Central memory CD4-positive, alpha-beta T cell (primary cell): ENCODE data around the gene DLX1.
"Not testable (repeated sequence)": the region's sequence is repeated elsewhere in the genome, so short reads cannot be mapped to it uniquely, and the experiment has no call there.

Experiments used
- DNase-seq: peaks from one replicate; pipeline ENCODE4 v3.0.0; 2022
- total RNA-seq, 3 experiments: gene quantifications; one replicate each; lab custom pipeline; 2026; lab: John Stamatoyannopoulos, UW

DLX1 gene
- total RNA-seq: 0 reads per million in 3 experiments

DNA sequence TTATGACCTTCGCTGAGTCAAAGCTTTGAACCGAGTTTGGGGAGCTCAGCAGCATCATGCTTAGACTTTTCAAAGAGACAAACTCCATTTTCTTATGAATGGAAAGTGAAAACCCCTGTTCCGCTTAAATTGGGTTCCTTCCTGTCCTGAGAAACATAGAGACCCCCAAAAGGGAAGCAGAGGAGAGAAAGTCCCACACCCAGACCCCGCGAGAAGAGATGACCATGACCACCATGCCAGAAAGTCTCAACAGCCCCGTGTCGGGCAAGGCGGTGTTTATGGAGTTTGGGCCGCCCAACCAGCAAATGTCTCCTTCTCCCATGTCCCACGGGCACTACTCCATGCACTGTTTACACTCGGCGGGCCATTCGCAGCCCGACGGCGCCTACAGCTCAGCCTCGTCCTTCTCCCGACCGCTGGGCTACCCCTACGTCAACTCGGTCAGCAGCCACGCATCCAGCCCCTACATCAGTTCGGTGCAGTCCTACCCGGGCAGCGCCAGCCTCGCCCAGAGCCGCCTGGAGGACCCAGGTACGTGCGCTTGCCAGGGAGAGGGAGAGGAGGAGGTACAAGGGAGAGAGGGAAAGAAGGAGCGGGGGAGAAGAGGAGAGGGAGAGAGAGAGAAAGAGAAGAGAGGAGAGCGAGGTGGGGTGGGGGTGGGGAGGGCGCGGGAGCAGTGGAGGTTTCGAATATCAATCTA lies at the start of gene DLX1:
Gene DLX1, plus strand, starts transcription at position 48 of the 700 bp plus-strand sequence. Its CDS starts 171 bp downstream, at position 219.
- DNase-seq: no peak

DNA sequence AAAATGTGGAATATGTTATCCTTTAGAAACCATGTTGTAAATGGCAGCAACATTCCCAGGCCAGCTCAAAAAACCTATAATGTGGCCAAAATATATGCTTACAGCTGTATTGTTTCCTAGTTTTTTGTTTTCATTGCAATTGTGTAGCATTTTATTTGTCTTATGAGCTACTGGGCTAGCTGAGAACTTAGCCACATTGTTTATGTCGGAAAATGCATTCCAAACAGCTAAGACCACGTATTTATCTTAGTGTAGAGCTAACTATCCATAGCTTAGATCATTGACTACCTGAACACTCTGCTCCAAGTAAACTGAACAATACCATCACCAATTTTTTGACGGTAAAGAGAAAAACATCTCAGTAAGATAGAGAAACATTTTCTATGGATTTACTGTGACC lies 47.2 kb upstream of the DLX1 start:
- no peak for DNase-seq

DNA sequence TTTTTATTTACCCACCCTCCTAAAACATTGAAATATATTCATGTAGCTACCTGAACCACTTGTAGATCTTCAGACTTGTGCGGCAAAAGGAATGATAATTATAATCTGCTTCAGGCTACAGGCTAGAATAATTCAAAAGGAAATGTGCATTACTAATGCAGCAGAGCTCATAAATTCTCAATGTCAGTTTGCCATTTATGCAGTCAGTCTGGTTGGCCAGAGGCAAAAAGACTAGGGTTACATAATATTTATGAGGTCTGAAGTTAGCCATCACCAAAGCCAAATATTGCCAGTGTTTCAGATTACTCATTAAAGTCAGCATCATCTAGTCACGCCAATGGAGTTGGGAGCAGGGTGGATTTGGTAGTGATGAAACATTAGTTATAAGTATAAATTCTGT lies 46.7 kb upstream of the DLX1 start:
- DNase-seq: no peak

DNA sequence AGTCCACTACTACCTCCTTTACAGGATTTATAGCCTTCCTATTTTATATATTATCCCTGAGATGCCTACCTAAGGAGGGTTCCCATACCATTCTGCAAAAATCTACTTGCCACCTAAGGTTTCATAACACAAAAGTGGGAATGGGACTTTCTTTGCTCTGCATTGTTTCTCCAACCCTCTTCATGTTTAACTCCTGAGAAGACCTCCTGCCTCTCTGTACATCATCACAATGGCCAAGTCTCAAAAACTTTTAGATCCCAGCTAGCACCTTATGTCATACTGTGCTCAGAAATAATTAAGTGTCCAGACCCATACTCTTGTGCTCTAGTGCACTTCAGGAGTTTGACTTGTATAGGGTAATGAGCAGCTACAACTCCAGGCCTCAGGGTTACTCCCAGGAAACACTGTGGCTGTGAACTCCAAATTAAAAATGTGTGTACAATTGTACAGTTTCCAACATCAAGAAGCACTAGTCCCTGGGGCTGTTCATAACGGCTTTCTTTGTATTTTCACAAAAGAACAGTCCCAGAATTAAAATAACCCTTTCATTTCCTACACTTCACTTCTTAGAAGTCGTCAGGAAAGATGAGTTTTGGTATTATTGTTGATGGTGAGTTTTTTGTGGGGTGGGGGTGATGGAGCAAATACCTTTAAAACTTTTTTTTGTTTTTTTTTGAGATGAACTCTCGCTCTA lies 46.1 kb upstream of the DLX1 start:
- no peak for DNase-seq

DNA sequence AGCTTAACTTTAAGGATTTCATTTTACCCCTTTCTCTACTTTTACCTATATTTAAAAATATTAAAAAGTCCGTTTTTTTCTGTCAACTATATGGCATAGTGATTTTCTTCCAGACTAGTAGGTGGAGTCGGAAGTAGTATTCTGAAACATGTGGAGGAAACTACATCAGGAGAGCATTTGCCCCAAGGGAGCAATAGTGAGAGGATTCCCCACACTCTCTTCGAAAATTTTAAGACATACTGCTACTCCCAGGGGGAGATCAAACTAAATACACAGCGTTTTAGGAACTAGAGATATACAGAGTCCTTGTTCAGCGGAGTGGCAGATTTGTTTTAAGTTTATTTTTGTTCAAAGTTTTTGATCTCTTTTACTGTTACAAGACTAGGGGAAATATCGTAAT lies 45.0 kb upstream of the DLX1 start:
- DNase-seq: no peak

DNA sequence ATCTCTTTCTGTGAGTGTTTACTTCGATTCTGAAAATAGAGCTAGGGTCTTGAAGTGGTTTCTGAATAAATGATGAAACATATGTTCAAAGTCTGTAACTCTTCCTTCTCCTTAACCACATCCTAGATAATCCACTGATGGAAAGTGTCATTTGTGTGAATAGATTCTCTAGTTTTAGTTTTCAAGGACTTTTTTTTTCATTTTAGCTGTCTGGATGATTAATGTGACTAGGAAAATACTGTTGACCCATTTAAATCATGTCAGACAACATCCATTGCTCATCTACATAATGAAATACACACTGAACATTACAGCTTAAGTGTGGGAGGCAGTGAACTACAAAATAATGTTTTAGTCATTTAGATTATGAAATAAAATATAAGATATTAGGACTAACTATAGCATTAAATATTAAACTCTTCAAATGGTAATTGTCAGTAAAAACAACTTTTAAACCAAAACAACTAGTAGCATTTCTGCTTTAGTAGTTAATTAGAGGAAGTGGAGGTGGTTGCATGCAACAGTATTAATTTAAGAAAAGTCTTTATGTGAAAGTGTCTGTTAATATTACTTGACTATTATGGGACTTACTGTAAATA lies 39.1 kb upstream of the DLX1 start:
- DNase-seq: no peak

DNA sequence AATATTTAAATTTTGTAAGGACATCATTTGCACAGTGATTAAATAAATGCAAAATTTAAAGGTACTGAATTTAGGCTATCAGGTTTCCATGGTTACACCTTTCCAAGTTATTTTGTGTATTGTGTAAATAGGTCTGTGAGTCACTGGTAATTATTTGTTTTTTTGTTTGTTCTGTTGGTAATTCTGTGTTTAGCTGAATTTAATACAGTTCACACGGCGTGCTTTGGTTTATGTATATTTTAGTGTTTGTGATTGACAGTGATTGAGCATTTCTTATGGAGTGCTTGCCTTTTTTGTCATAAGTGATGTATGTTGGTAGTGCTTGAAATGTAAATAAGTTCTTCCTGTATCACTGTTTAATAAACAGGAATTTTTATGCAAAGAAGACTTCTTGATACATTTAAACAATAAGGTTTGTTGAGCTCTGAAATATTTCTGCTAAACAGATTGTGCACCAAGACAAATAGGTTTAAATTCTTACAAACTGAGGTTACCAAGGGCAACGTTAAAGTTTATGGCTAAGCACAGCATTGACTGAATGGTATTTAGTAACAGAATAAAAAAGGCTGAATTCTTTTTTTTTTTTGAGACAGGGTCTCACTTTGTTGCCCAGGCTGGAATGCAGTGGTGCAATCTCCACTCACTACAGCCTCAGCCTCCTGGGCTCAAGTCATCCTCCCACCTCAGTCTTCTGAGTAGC lies 38.3 kb upstream of the DLX1 start:
- DNase-seq: no peak

DNA sequence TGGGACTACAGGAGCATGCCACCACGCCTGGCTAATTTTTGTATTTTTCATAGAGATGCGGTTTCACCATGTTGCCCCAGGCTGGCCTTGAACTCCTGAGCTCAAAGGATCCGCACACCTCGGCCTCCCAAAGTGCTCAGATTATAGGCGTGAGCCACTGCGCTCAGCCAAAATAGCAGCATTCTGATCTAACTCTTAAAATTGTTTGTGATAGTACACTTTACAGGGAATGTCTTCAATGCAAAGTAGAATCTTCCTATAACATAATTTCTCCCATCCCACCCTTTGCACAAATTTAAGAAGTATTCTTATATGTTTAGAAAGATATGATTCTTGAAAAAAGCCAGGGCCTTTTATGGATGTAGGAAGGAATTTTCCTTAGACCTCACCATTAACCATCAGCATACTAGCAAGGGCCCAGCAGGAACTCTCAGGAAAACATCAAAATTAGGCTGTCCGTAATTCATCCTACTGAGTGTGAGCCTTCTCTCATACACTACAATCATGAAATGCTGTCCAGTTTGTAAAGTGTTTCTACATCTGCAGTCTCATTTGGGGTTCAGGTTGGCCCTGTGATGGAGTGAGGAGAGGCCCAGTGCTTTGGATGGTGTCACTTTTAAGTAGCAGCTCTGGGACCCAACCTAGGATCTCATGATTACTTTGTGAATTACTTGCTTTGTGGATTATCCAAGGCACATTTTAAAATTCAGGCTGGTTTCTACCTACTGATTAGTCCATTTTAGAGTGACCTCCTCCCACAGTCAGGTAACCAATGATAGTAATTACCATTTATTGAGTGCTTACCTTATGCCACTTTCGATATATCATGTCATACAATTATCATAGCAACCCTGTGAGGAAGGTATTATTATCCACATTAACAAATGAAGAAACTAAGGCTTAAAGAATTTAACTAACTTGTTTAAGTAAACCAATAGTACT lies 37.5 kb upstream of the DLX1 start:
- no peak for DNase-seq

DNA sequence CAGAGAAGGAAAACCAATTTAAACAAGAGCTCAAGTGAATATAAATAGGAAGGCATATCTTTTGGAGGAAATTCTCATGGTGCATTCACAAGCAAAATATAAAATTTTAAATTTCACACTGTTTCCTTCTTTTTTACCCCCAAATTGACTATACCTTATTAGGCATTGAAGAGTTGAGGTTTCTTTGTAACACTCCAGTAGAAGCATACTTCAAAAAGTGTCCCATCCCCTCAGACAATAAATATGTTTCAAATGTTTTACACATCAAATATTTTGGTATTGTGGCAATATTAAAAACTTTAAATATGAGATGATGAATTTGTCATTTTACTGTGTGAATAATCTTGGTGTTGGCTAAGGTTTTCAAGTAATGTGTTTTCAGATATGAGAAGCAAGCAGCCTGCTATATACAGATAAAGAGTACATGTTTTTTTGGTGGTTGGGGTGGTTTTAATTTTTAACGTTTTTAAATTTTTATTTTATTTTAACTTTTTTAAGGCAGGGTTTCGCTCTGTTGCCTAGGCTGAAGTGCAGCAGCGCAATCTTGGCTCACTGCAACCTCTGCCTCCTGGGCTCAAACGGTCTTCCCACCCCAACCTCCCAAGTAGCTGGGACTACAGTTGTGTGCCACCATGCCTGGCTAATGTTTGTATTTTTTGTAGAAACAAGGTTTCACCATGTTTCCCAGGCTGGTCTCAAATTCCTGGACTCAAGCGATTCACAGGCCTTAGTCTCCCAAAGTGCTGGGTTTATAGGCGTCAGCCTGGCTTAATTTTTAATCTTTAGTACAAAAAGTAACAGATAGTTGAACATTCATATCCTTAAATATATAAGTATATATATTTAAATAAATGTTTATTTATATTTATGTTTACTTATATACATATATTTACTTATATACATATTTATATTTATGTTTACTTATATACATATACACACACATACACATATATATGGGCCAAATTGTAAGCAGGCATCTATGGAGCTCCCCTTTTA lies 36.5 kb upstream of the DLX1 start:
- no peak for DNase-seq

DNA sequence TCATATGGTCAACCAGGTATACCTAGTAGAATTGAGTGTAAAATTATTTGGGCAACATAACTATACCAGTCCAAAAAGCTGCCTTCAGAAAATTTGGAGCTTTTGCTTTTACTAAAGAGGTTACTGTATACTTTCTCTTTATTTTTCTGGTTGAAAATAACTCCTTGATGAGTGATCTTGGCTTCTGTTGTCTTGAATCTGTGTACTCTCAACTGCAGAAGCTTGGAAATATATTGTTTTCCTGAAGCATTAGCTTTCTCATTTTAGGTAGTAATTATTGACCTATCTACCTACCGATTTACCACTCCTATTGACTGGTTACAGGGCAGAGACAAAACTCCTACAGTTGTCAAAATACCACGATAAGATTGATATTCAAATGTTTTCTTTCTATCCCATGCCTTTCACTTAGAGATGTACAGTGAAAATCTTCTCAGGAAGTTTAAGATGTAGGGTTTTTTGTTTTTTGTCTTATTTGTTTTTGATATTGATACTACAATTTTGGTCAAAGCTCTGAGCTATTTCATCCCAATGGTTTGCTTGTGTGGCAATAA lies 35.7 kb upstream of the DLX1 start:
- DNase-seq: no peak

DNA sequence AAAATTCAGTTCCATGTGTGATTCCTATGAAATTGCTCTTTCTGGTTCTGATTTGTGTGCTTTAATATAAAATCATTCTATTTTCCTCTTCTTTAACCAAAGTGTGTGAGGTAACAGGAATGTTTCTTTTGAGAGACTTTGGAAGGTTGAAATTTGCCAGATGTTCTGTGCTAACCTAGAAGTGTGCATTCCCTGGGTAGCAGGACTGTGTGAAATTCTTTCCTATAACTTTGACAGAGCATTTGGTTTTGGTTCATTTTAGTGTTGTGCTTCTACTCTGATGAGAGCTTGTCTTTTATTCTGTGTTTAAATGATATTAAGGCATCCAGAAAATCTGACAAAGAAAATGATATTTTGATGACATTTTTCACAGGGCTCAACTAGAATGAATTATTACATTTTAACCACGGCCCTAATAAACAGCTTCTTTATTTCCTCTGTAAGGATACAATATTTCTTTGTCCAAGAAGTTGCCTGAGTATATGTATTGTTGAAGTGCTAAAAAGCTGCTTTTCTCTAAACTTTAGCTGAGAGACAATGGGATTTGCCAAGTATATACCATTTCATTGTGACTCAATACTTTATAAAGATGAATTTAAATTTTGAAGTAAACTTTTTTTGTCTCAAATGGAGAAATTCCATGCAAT lies 34.7 kb upstream of the DLX1 start:
- DNase-seq: no peak

DNA sequence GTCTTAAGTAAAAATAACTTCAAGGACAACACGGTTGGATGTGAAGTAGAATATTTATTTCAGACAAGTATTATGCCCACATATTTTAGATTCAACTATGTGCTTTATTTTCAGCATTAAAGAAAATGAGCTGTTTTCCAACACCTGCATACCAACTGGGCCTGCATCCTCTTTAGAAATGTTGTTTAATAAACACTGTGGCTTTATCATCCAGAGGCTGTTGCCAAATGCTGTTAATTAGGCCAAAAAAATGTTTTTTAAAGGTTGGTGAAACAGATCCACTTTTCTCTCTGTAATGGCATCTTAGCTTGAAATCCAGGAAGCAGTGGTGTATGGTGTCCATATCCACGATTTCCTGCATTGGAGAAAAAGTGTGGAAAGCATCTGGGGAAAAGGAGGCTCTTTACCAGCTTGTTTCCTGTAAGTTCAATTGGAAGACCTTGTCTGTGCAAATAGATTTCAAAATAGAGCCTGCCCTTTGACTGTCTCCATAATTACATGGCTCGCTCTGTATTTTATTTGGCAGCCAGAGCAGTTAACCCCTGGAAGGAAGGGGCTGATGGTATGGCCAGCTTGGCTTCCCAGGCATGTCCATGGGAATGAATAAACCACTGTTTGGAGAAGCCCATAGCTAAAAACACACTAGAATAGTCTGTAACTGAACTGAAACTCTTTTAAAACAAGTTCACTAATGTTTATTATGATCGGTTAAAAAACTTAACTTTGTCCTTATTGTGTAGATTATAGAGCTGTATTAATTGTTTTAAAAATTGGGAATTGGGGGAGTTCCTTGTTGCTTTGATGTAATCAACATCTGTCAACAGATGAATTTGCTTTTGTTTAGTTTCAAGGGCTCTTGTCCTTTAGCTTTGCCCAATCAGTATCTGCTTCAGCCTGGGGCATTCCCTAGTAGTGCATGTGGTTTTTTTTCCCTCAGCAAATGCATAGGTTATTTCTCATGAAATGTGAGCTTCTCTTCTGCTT lies 33.0 kb upstream of the DLX1 start:
- DNase-seq: no peak

DNA sequence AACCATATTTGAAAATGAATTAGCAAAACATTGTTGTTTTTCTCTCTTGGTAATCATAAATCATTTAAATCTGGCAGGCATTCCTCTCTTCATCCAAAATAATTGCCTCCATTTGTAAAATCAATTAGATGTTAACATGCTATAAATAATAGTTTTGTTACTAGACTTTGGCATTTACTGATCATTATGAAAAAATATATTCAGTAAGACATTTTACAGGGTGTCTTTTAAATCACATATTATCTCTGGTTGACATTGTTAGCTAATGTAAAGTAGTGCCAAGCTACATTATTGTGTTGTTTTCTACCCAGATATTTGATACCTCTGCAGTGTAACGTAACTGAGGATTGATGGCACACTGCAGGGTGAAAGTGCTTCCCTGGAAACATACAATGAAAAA lies 31.8 kb upstream of the DLX1 start:
- DNase-seq: no peak

DNA sequence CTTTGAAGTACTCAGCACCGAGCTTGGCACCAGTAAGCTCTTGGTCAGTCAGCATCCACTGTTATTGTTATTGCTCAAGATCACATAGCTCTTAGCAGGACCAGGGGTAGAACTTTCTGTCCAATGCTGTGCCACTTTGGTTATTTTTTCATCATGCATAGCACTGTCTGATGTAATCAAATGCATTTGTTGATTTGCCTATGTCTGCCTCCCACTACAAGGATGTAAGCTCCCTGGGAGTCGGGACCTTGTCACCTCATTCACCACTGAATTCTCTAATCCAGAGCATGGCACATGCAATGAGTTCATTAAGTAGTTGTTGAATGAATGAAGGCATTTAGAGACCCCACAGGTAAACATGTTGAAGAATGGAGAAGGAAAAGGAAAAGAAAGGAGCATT lies 29.0 kb upstream of the DLX1 start:
- DNase-seq: no peak

DNA sequence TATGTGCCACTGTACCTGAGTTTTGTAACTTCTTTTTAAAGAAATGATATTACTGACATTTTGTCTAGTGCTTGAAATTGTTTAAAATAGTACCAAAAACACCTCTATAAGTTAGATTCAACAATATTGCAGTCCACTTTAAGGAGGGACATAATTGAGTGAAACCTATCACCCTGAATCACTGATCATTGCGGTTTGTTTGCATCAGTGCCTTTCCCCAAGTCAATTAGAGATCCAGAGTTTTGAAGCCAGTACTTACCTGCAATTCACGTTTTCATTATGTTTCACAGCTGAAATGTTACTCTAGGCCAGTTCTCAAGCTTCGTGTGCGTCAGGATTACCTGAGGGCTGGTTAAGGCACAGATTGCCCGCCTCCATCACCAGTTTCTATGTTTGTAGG lies 26.6 kb upstream of the DLX1 start:
- DNase-seq: no peak

DNA sequence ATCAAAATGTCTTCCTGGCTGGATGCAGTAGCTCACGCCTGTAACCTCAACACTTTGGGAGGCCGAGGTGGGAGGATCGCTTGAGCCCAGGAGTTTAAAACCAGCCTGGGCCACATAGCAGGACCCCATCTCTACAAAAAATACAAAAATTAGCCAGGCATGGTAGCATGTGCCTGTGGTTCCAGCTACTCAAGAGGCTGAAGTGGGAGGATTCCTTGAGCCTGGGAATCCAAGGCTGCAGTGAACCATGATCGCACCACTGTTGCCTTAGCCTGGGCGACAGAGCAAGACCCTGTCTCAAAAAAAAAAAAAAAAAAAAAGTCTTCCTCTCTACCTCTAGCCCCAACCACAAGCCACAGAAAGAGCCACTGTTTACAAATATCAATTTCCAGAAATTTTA lies 25.2 kb upstream of the DLX1 start:
- not testable (repeated sequence) for DNase-seq

DNA sequence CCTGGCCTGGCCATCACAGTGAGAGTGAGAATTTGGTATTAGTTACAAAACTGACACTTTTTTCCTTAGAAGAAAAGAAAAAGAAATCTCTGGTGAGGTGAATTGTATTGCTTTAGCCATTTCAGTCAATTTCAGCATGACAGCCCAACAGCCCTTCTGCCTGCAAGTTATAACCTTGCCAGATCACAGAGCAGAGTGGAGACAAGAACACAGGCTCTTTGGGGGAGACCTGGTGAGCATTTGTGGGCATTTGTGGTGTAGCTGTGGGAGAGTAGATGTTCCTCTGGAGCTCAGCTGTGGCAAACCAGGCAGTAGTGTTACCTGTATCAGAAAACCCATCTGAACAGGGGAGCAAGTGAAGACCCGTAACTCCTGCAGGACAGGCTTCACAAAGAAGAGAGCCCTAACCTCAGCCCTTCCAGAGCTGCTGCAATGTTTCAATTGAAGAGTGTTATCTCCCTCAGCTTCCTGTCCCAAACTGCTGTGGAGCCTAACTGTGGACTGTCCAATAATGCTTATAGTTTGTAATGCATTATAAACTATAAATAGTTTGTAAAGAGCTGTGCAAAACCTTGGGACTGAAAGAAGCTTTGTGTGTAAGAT lies 22.8 kb upstream of the DLX1 start:
- DNase-seq: no peak

DNA sequence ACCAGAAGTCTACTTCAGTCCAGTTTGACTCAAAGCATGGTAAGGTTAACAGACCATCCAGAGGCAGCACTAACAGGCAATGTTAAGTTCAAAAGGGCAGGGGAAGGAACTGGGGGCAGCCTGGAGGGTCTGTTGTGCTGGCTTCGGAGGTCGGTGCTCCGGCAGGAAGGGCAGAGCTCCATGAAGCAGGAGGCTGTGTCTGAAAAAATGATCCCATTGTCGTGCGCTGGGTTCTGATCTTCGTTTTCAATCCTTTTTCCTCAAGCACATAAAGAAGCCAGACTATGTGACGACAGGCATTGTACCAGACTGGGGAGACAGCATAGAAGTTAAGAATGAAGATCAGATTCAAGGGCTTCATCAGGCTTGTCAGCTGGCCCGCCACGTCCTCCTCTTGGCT lies 21.9 kb upstream of the DLX1 start:
- no peak for DNase-seq

DNA sequence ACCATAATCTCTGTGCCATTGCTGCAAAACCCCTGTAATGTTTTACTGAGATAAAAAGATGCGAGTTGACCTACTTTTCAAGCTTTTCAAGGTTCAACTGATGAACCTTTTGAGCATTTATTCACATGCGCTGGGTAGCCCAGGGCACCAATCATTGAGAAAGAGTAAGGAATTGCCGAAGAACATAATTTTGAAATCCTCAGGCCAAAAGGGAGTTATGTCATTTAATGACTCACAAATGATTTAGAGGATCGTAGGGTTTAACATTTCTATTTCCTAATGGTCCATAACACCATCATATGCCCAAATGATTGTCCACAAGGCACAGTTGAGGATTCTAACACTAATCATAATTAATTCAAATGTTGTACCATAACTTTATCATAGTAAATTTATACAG lies 20.2 kb upstream of the DLX1 start:
- no peak for DNase-seq
